ENCODE data around the gene OR56B1.
A peak's percentile ranks its signal among the peaks of the same experiment; 100 is the strongest.
"Not testable (repeated sequence)": the region's sequence is repeated elsewhere in the genome, so short reads cannot be mapped to it uniquely, and the experiment has no call there.

The OR56B1 gene

DNA sequence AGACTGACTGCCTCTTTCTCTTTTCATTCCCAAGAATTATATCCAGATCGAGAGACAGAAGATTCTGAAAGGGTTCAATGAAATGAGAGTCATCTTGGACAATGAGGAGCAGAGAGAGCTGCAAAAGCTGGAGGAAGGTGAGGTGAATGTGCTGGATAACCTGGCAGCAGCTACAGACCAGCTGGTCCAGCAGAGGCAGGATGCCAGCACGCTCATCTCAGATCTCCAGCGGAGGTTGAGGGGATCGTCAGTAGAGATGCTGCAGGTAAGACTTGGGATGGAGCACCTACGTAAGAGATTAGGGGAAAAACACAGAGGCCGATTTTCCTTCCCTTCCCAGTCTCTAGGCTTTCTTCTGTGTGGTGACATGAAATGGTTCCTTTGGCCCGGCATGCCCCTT lies 38.0 kb upstream of the OR56B1 start:
- DNase-seq (ENCODE audit: insufficient read length, low spot score) (no peak), FAIRE-seq (no peak)
- TF ChIP-seq POLR2AphosphoS5 (IDR thresholded peaks at IDR 0.05; ENCODE audit: low read depth, low read length): no peak; the same call in 1 of the 2 replicates
- TF ChIP-seq POLR2A (IDR thresholded peaks at IDR 0.05; ENCODE audit: low read depth, low read length): peak; percentile 19; the same call in 1 of the 2 replicates
- TF ChIP-seq PAX5 (IDR thresholded peaks at IDR 0.05; ENCODE audit: insufficient read depth, low read length, severe bottlenecking): no peak

DNA sequence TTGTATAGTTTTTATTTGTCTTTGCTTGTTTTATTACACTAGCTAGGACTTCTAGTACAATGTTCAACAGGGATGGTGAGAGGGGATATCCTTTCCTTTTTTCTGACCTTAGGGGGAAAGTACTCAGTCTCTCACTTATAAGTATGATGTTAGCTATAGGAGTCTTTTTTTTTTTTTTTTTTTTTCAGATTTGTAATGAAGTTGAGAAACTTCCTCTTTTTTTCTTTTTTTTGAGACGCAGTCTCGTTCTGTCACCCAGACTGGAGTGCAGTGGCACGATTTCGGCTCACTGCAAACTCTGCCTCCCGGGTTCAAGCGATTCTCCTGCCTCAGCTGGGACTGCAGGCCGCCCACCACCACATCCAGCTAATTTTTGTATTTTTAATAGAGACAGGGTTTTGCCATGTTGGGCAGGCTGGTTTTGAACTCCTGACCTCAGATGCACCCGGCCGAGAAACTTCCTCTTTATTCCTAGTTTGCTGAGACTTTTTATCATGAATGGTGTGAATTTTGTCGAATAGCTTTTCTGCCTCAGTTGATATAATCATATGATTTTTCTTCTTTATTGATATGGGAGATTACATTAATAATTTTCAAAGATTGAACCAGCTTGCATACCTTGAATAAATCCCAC lies 35.7 kb upstream of the OR56B1 start:
- TF ChIP-seq POLR2AphosphoS5 (IDR thresholded peaks at IDR 0.05; ENCODE audit: low read depth, low read length) (no peak), POU2F2 (IDR thresholded peaks at IDR 0.05; ENCODE audit: low read depth, low read length) (no peak), TAF1 (IDR thresholded peaks at IDR 0.05; ENCODE audit: low read depth, low read length) (no peak), POLR2A (IDR thresholded peaks at IDR 0.05; ENCODE audit: low read depth, low read length) (no peak), SPI1 (IDR thresholded peaks at IDR 0.05; ENCODE audit: low read depth, low read length) (no peak), PAX5 (IDR thresholded peaks at IDR 0.05; ENCODE audit: insufficient read depth, low read length, severe bottlenecking) (no peak)
- FAIRE-seq (no peak), DNase-seq (ENCODE audit: insufficient read length, low spot score) (no peak)

DNA sequence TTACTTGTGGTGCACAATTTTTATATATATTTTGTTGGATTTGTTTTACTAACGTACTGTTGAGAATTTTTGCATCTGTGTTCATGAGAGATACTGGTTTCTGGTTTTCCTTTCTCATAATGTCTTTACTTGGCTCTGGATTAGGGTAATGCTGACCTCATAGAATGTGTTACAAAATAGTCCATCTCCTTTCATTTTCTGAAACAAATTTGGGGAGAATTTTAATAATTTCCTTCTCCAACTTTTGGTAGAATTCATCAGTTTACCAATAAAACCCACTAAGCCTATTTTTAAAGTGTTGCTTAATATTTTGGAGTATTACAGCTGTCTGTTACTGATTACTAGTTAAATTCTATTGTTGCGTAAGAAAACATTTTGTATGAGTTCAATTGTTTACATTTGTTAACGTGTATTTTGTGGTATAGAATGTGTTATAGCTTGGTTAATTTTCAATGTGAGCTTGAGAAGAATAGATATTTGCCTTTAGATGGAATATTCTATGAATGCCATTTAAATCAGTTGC lies 35.1 kb upstream of the OR56B1 start:
- peak; percentile 28 for FAIRE-seq

DNA sequence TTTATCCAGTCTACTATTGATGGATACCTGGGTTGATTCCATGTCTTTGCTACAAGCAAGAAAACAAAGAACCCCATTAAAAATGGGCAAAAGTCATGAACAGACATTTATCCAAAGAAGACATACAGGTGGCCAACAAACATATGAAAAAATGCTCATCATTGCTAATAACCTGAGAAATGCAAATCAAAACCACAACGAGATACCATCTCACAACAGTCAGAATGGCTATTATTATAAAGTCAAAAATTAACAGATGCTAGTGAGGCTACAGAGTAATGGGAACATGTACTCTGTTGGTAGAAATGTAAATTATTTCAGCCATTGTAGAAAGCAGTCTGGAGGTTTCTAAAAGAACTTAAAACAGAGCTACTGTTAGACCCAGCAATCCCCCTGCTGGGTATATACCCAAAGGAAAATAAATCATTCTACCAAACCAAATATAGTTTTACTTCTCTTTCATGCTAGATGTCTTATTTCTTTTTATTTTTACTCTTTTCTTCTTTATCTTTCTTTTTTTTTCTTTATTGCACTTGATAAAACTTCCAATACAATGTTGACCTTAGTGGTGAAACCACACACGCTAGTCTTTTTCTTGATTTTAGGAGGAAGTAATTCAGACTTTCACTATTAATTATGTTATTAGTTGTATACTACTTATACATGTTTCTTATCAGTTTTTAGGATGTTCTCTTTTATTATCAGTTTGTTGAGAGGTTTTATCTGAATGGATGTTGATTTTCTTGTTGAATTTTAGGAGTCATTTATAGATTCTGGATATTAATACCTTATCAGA lies 32.3 kb upstream of the OR56B1 start:
- peak; percentile 82 for FAIRE-seq
- DNase-seq (ENCODE audit: insufficient read length, low spot score): no peak
- no peak for TF ChIP-seq POLR2A (IDR thresholded peaks at IDR 0.05; ENCODE audit: low read depth, low read length)
- no peak for TF ChIP-seq POU2F2 (IDR thresholded peaks at IDR 0.05; ENCODE audit: low read depth, low read length)
- TF ChIP-seq POLR2AphosphoS5 (IDR thresholded peaks at IDR 0.05; ENCODE audit: low read depth, low read length): no peak

More for the DNA sequence above, 35.1 kb upstream of the OR56B1 start:
- no peak for DNase-seq (ENCODE audit: insufficient read length, low spot score)
- TF ChIP-seq POLR2A (IDR thresholded peaks at IDR 0.05; ENCODE audit: low read depth, low read length) (no peak), SPI1 (IDR thresholded peaks at IDR 0.05; ENCODE audit: low read depth, low read length) (no peak), PAX5 (IDR thresholded peaks at IDR 0.05; ENCODE audit: insufficient read depth, low read length, severe bottlenecking) (no peak), TAF1 (IDR thresholded peaks at IDR 0.05; ENCODE audit: low read depth, low read length) (no peak), POU2F2 (IDR thresholded peaks at IDR 0.05; ENCODE audit: low read depth, low read length) (no peak), POLR2AphosphoS5 (IDR thresholded peaks at IDR 0.05; ENCODE audit: low read depth, low read length) (no peak)

DNA sequence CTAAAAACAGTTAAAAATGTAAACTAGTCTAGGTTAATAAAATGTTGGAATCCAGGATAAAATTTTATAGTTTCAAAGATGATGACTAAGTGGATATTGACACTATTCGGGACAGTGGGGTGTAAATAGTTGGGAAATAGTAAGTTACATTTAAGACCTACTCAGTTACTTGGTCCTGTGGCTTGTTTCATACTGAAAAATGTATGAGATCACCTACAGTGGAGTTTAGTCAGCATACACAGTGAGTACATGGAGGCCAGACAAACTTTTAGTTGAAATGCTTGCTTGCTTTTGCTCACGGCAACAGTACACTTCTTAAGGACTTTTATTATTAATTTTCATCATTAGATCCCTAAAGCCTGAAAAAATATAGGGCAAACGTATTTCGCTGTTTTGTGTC lies 30.6 kb upstream of the OR56B1 start:
- no peak for TF ChIP-seq POLR2A (IDR thresholded peaks at IDR 0.05; ENCODE audit: low read depth, low read length)
- no peak for TF ChIP-seq PAX5 (IDR thresholded peaks at IDR 0.05; ENCODE audit: insufficient read depth, low read length, severe bottlenecking)
- TF ChIP-seq SPI1 (IDR thresholded peaks at IDR 0.05; ENCODE audit: low read depth, low read length): no peak
- TF ChIP-seq POLR2AphosphoS5 (IDR thresholded peaks at IDR 0.05; ENCODE audit: low read depth, low read length): no peak
- no peak for TF ChIP-seq TAF1 (IDR thresholded peaks at IDR 0.05; ENCODE audit: low read depth, low read length)
- TF ChIP-seq POU2F2 (IDR thresholded peaks at IDR 0.05; ENCODE audit: low read depth, low read length): no peak
- FAIRE-seq (no peak), DNase-seq (ENCODE audit: insufficient read length, low spot score) (no peak)

DNA sequence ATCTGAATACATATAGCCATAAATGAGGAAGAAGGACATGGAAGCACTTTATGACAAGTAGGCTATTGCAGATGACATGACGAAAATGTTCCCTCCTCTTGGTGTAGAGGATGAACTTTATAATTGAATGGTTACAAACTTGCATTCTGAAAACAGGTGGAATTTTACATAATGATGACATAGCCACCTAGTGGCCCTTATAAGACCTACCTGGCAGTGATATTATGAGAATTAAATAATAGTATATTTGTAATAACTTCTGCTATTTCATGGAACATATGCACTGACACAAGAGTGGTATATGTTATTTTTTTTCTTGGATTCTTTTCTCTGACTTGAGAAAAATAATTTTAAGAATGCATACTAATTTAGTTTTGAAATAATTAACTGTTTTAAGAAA lies 23.7 kb upstream of the OR56B1 start:
- TF ChIP-seq POLR2AphosphoS5 (IDR thresholded peaks at IDR 0.05; ENCODE audit: low read depth, low read length) (no peak), TAF1 (IDR thresholded peaks at IDR 0.05; ENCODE audit: low read depth, low read length) (no peak)
- DNase-seq (ENCODE audit: insufficient read length, low spot score): no peak
- FAIRE-seq: peak; percentile 55

DNA sequence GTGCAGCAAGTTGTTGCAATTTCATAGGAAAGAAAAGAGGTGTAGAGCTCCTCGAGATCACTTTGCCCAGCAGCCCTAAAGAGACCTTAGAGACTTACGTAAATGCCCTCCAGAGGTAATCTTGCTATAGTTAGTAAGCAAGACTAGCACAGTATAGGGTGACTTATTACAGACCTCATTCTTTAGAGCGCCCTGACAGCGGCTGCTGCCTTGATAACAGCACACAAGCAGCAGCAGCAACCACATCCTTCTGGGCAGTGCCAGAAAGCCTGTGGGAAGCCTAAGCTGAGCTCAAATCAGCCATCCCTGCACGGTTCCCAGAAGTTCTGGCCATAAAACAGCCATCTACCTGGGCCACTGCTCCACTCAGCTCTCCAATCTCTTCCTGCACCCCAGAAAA lies 22.6 kb upstream of the OR56B1 start:
- TF ChIP-seq SPI1 (IDR thresholded peaks at IDR 0.05; ENCODE audit: low read depth, low read length) (no peak), POLR2AphosphoS5 (IDR thresholded peaks at IDR 0.05; ENCODE audit: low read depth, low read length) (no peak), PAX5 (IDR thresholded peaks at IDR 0.05; ENCODE audit: insufficient read depth, low read length, severe bottlenecking) (no peak), POLR2A (IDR thresholded peaks at IDR 0.05; ENCODE audit: low read depth, low read length) (no peak), POU2F2 (IDR thresholded peaks at IDR 0.05; ENCODE audit: low read depth, low read length) (no peak), TAF1 (IDR thresholded peaks at IDR 0.05; ENCODE audit: low read depth, low read length) (no peak)
- DNase-seq (ENCODE audit: insufficient read length, low spot score): no peak
- no peak for FAIRE-seq

DNA sequence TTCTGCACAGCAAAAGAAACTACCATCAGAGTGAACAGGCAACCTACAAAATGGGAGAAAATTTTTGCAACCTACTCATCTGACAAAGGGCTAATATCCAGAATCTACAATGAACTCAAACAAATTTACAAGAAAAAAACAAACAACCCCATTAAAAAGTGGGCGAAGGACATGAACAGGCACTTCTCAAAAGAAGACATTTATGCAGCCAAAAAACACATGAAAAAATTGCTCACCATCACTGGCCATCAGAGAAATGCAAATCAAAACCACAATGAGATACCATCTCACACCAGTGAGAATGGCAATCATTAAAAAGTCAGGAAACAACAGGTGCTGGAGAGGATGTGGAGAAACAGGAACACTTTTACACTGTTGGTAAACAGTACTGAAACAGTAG lies 19.7 kb upstream of the OR56B1 start:
- not testable (repeated sequence) for FAIRE-seq

DNA sequence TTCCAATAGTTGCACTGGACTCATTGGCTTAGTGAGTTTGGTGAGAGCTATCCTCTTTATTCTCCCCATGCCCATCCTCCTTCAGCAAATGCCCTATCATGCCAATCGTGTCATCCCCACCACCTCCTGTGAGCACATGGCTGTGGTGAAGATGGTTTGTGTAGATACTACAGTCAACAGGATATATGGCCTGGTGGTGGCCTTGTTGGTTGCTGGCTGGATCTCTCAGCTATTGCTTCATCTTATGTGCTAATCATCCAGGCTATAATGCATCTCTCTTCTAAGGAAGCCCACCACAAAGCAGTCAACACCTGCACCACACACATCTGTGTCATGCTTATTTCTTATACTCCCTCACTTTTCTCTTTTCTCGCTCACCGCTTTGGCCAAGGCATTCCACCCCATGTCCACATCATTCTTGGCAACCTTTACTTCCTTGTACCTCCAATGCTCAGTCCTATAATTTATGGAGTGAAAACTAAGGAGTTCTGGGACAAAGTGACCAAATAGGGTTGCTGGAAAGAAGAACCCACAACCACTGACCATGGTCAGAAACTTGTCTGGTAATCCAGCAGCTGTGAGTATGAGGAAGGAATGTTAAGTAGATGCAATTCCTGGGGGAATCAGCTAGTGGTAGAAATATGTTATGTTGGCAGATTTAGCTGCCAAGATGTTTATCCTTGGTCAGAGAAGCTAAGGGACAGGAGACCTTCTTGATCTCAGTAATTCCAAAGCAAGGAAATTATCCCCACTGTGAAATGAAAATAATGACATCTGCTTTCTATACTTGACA lies 16.3 kb upstream of the OR56B1 start:
- TF ChIP-seq TAF1 (IDR thresholded peaks at IDR 0.05; ENCODE audit: low read depth, low read length) (no peak), POLR2A (IDR thresholded peaks at IDR 0.05; ENCODE audit: low read depth, low read length) (no peak), SPI1 (IDR thresholded peaks at IDR 0.05; ENCODE audit: low read depth, low read length) (no peak), POU2F2 (IDR thresholded peaks at IDR 0.05; ENCODE audit: low read depth, low read length) (no peak), POLR2AphosphoS5 (IDR thresholded peaks at IDR 0.05; ENCODE audit: low read depth, low read length) (no peak), PAX5 (IDR thresholded peaks at IDR 0.05; ENCODE audit: insufficient read depth, low read length, severe bottlenecking) (no peak)
- DNase-seq (ENCODE audit: insufficient read length, low spot score) (no peak), FAIRE-seq (peak; percentile 41)

More for the DNA sequence above, 19.7 kb upstream of the OR56B1 start:
- DNase-seq (ENCODE audit: insufficient read length, low spot score): not testable (repeated sequence)
